ENCODE data around the gene RIMBP2. TPM values are rescaled to one million over a fixed set of nuclear protein-coding genes. Genes with fewer than 3 reads are reported as not detected.

The RIMBP2 gene
- total RNA-seq, 1 experiment from 2014 or later = 0.95 TPM

DNA sequence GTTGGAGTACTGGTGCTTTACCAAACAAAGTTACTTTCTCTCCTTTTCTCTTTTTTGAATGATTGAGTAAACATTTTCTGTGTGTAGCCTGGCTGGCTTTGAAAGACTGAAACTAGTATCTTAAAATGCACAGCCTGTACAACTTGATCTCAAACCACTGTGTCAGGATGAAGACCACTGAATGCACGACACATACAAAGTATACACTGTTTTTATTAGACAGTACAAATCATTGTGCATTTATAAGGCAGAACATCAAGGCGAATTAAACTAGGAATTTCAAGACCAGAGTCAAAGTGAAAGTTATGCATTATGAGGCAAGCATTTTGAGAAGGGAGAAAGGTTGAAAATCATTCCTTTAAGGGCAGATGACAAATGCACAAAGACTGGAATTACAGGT is 319.4 kb downstream of the RIMBP2 start:
- Histone ChIP-seq H3K4me3 (ENCODE audit: low read depth, low read length, poor library complexity, severe bottlenecking) (peak overlapping the region; percentile 7), H3K27ac (ENCODE audit: low read depth, low read length, poor library complexity, severe bottlenecking) (no peak overlapping the region), H3K27me3 (replicated peaks; ENCODE audit: insufficient read depth, low read depth, low read length, poor library complexity) (peaks cover 20% of the 10 kb centered on the region), H3K4me1 (ENCODE audit: insufficient read depth, low read length, poor library complexity, severe bottlenecking) (no peaks in the 10 kb centered on the region), H3K36me3 (ENCODE audit: insufficient read depth, low read length, poor library complexity, severe bottlenecking) (no peaks in the 10 kb centered on the region), H3K9me3 (ENCODE audit: low read depth, low read length, poor library complexity, severe bottlenecking) (no peaks in the 10 kb centered on the region)
- TF ChIP-seq EZH2 (IDR thresholded peaks at IDR 0.05; ENCODE audit: borderline replicate concordance, low read depth, low read length, poor library complexity, severe bottlenecking) = no peak
- ChIA-PET POLR2A (ENCODE audit: low non-redundant PET) (no interaction called here), CTCF (no interaction called here)
- no peak for DNase-seq (ENCODE audit: low spot score)
- intact Hi-C loops (cut with micrococcal nuclease; ENCODE audit: unreplicated experiment) = no loop called here
- BruUV-seq (replicated peaks) = no TSS peak

- no peak for TF ChIP-seq EZH2 (IDR thresholded peaks at IDR 0.05; ENCODE audit: borderline replicate concordance, low read depth, low read length, poor library complexity, severe bottlenecking)
- TF ChIP-seq, protein P1, sequence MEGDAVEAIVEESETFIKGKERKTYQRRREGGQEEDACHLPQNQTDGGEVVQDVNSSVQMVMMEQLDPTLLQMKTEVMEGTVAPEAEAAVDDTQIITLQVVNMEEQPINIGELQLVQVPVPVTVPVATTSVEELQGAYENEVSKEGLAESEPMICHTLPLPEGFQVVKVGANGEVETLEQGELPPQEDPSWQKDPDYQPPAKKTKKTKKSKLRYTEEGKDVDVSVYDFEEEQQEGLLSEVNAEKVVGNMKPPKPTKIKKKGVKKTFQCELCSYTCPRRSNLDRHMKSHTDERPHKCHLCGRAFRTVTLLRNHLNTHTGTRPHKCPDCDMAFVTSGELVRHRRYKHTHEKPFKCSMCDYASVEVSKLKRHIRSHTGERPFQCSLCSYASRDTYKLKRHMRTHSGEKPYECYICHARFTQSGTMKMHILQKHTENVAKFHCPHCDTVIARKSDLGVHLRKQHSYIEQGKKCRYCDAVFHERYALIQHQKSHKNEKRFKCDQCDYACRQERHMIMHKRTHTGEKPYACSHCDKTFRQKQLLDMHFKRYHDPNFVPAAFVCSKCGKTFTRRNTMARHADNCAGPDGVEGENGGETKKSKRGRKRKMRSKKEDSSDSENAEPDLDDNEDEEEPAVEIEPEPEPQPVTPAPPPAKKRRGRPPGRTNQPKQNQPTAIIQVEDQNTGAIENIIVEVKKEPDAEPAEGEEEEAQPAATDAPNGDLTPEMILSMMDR (conservative IDR thresholded peaks at IDR 0.05; ENCODE audit: low read depth, low read length) = no peak
- Histone ChIP-seq H3K36me3 (ENCODE audit: insufficient read depth, low read length, poor library complexity, severe bottlenecking) (no peaks in the 10 kb centered on the region), H3K27me3 (replicated peaks; ENCODE audit: insufficient read depth, low read depth, low read length, poor library complexity) (peaks cover 20% of the 10 kb centered on the region), H3K27ac (ENCODE audit: low read depth, low read length, poor library complexity, severe bottlenecking) (no peak overlapping the region), H3K9me3 (ENCODE audit: low read depth, low read length, poor library complexity, severe bottlenecking) (no peaks in the 10 kb centered on the region), H3K4me1 (ENCODE audit: insufficient read depth, low read length, poor library complexity, severe bottlenecking) (no peaks in the 10 kb centered on the region), H3K4me3 (ENCODE audit: low read depth, low read length, poor library complexity, severe bottlenecking) (no peak overlapping the region)
- ChIA-PET POLR2A (ENCODE audit: low non-redundant PET) (no interaction called here), CTCF (no interaction called here)
- no peak for DNase-seq (ENCODE audit: low spot score)
- no TSS peak for BruUV-seq (replicated peaks)
- intact Hi-C loops (cut with micrococcal nuclease; ENCODE audit: unreplicated experiment) = no loop called here
Observed at GRCh38 chr12:130394906-130395305, 321.2 kb downstream of the RIMBP2 start.

DNA sequence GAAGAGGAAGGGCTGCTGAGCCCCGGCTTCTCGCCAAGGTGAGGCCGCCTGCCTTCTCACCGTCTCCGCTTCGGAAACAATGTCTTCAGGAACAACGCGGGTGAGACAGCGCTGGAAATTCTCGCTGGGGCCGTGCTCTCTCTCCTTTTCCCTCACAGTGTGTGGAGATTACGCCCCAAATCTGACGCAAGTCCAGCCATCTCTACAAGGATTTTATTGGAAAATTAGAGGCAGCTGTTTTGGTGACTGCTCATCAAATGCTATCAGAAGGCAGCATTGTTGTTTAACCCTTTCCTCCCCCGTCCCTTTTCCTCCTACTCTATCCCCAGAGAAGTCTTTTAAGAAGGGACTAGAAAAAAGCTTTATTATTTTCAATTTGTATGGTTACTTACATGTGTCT is 324.9 kb downstream of the RIMBP2 start:
- H3K27me3 ChIP-seq (replicated peaks; ENCODE audit: insufficient read depth, low read depth, low read length, poor library complexity) = peaks cover 14% of the 10 kb centered on the region
- H3K27ac ChIP-seq (ENCODE audit: low read depth, low read length, poor library complexity, severe bottlenecking) = no peak overlapping the region
- peak; percentile 1 for DNase-seq (ENCODE audit: low spot score)
- intact Hi-C loops (cut with micrococcal nuclease; ENCODE audit: unreplicated experiment) = no loop called here
- no peak for TF ChIP-seq EZH2 (IDR thresholded peaks at IDR 0.05; ENCODE audit: borderline replicate concordance, low read depth, low read length, poor library complexity, severe bottlenecking)
- TF ChIP-seq, protein P1 (conservative IDR thresholded peaks at IDR 0.05; ENCODE audit: low read depth, low read length) = no peak
- BruUV-seq (replicated peaks) = no TSS peak
- H3K9me3 ChIP-seq (ENCODE audit: low read depth, low read length, poor library complexity, severe bottlenecking) = no peaks in the 10 kb centered on the region
- H3K4me1 ChIP-seq (ENCODE audit: insufficient read depth, low read length, poor library complexity, severe bottlenecking) = no peaks in the 10 kb centered on the region
- ChIA-PET CTCF (no interaction called here), POLR2A (ENCODE audit: low non-redundant PET) (no interaction called here)
- no peak overlapping the region for H3K4me3 ChIP-seq (ENCODE audit: low read depth, low read length, poor library complexity, severe bottlenecking)
- H3K36me3 ChIP-seq (ENCODE audit: insufficient read depth, low read length, poor library complexity, severe bottlenecking) = no peaks in the 10 kb centered on the region

GRCh38 chr12:130385193-130385592 is 330.9 kb downstream of the RIMBP2 start:
- Histone ChIP-seq H3K4me1 (ENCODE audit: insufficient read depth, low read length, poor library complexity, severe bottlenecking) (no peaks in the 10 kb centered on the region), H3K9me3 (ENCODE audit: low read depth, low read length, poor library complexity, severe bottlenecking) (no peaks in the 10 kb centered on the region), H3K4me3 (ENCODE audit: low read depth, low read length, poor library complexity, severe bottlenecking) (no peak overlapping the region), H3K36me3 (ENCODE audit: insufficient read depth, low read length, poor library complexity, severe bottlenecking) (no peaks in the 10 kb centered on the region), H3K27ac (ENCODE audit: low read depth, low read length, poor library complexity, severe bottlenecking) (no peak overlapping the region), H3K27me3 (replicated peaks; ENCODE audit: insufficient read depth, low read depth, low read length, poor library complexity) (no peaks in the 10 kb centered on the region)
- ChIA-PET CTCF (no interaction called here), POLR2A (ENCODE audit: low non-redundant PET) (no interaction called here)
- TF ChIP-seq, protein P1 (conservative IDR thresholded peaks at IDR 0.05; ENCODE audit: low read depth, low read length) = no peak
- TF ChIP-seq EZH2 (IDR thresholded peaks at IDR 0.05; ENCODE audit: borderline replicate concordance, low read depth, low read length, poor library complexity, severe bottlenecking) = no peak
- no TSS peak for BruUV-seq (replicated peaks)
- intact Hi-C loops (cut with micrococcal nuclease; ENCODE audit: unreplicated experiment) = no loop called here
- DNase-seq (ENCODE audit: low spot score) = no peak
